Urinary bladder (tissue), 4 donors: ENCODE results near the gene TBX1. TPM values are rescaled to one million over a fixed set of nuclear protein-coding genes. Genes with fewer than 3 reads are reported as not detected.
"Not testable (repeated sequence)": the region's sequence is repeated elsewhere in the genome, so short reads cannot be mapped to it uniquely, and the experiment has no call there.

ENCODE experiments used
- DNase-seq: peaks from one replicate; pipeline ENCODE4 v3.0.0-alpha.2; 2015; ENCODE audit errors: extremely low spot score
- H3K27ac ChIP-seq: one replicate; pipeline ENCODE4 v1.5.1; 2013; ENCODE audit warnings: low read depth, mild to moderate bottlenecking, moderate library complexity
- H3K36me3 ChIP-seq: one replicate; pipeline ENCODE4 v1.6.1; 2013; ENCODE audit warnings: mild to moderate bottlenecking, moderate library complexity; ENCODE audit not compliant: insufficient read depth
- H3K4me1 ChIP-seq: one replicate; pipeline ENCODE4 v1.6.1; 2013; ENCODE audit warnings: mild to moderate bottlenecking, moderate library complexity; ENCODE audit not compliant: insufficient read depth
- H3K4me3 ChIP-seq: one replicate; pipeline ENCODE4 v1.5.1; 2013; ENCODE audit warnings: low read depth, low read length
- WGBS: extraction: QIAGEN DNeasy Blood & Tissue Kit; methylation state at CpG from one replicate; pipeline ENCODE4 v1.1.7; 2013; 5-methylcytosine and 5-hydroxymethylcytosine counted together
- polyA plus RNA-seq: library from polyadenylated mRNA; stranded (reverse); fragments of 200-250 nt; gene quantifications from one replicate; pipeline ENCODE4 v1.2.3, GENCODE V29; 2013
- total RNA-seq: library from RNA; depleted of rRNA; stranded (reverse); fragments of >200 nt; gene quantifications from one replicate; pipeline ENCODE4 v1.2.3, GENCODE V29; 2014
- donor health status: healthy with polysubstance abuse.
- donor health status: healthy.

TBX1 gene
- total and polyA plus RNA-seq, 2 donors = 1.2 to 1.4 TPM

GRCh38 chr22:19719488-19720021 lies 41.0 kb upstream of the TBX1 start:
- Histone ChIP-seq H3K27ac (no peak overlapping the region), H3K36me3 (no peaks in the 10 kb centered on the region), H3K4me1 (no peaks in the 10 kb centered on the region), H3K4me3 (no peak overlapping the region)
- no peak for DNase-seq
- 87% methylated on average over 12 of the region's 12 CpGs for WGBS

- Histone ChIP-seq H3K27ac (no peak overlapping the region), H3K4me1 (no peaks in the 10 kb centered on the region)
- 90% methylated on average over 26 of the region's 26 CpGs for WGBS
These were observed 40.3 kb upstream of the TBX1 start for GRCh38 chr22:19720150-19720827.

GRCh38 chr22:19720999-19721329 lies 39.6 kb upstream of the TBX1 start:
- Histone ChIP-seq H3K36me3 (no peaks in the 10 kb centered on the region), H3K4me1 (no peaks in the 10 kb centered on the region), H3K4me3 (no peak overlapping the region), H3K27ac (no peak overlapping the region)
- DNase-seq = no peak
- WGBS = 95% methylated on average over 2 of the region's 2 CpGs

More at GRCh38 chr22:19720150-19720827, 40.3 kb upstream of the TBX1 start:
- no peak for DNase-seq
- H3K4me3 ChIP-seq = no peak overlapping the region
- H3K36me3 ChIP-seq = no peaks in the 10 kb centered on the region

GRCh38 chr22:19721330-19722177 lies 39.0 kb upstream of the TBX1 start:
- H3K36me3 ChIP-seq = no peaks in the 10 kb centered on the region
- 81% methylated on average over 44 of the region's 44 CpGs for WGBS
- DNase-seq = no peak
- no peak overlapping the region for H3K27ac ChIP-seq
- no peak overlapping the region for H3K4me3 ChIP-seq
- no peaks in the 10 kb centered on the region for H3K4me1 ChIP-seq

GRCh38 chr22:19722178-19722981 lies 38.2 kb upstream of the TBX1 start:
- no peaks in the 10 kb centered on the region for H3K36me3 ChIP-seq
- H3K4me3 ChIP-seq = no peak overlapping the region
- WGBS = 81% methylated on average over 60 of the region's 60 CpGs
- H3K4me1 ChIP-seq = no peaks in the 10 kb centered on the region
- DNase-seq = no peak
- H3K27ac ChIP-seq = no peak overlapping the region

GRCh38 chr22:19722982-19723231 lies 37.7 kb upstream of the TBX1 start:
- 68% methylated on average over 15 of the region's 15 CpGs for WGBS
- Histone ChIP-seq H3K27ac (no peak overlapping the region), H3K36me3 (no peaks in the 10 kb centered on the region), H3K4me3 (no peak overlapping the region), H3K4me1 (no peaks in the 10 kb centered on the region)
- no peak for DNase-seq

GRCh38 chr22:19723232-19723982 lies 37.2 kb upstream of the TBX1 start, which contains the start of gene GP1BB:
TSS of gene GP1BB (plus strand) at chr22:19723539. CDS start at chr22:19723570, 31 bp downstream.
- H3K4me1 ChIP-seq = no peaks in the 10 kb centered on the region
- no peak within 1 kb of the TSS for H3K27ac ChIP-seq
- WGBS = 27% methylated on average over 80 of the region's 80 CpGs
- no peaks in the 10 kb centered on the region for H3K36me3 ChIP-seq
- no peak for DNase-seq
- peak within 1 kb of the TSS; percentile 10 for H3K4me3 ChIP-seq

GRCh38 chr22:19723983-19724827 lies 36.4 kb upstream of the TBX1 start:
- H3K27ac ChIP-seq = no peak overlapping the region
- DNase-seq = no peak
- no peaks in the 10 kb centered on the region for H3K4me1 ChIP-seq
- WGBS = 17% methylated on average over 89 of the region's 89 CpGs
- peak overlapping the region; percentile 10 for H3K4me3 ChIP-seq
- no peaks in the 10 kb centered on the region for H3K36me3 ChIP-seq

GRCh38 chr22:19724927-19725661 lies 35.5 kb upstream of the TBX1 start:
- DNase-seq = no peak
- 74% methylated on average over 45 of the region's 45 CpGs for WGBS
- Histone ChIP-seq H3K36me3 (no peaks in the 10 kb centered on the region), H3K27ac (no peak overlapping the region), H3K4me1 (no peaks in the 10 kb centered on the region), H3K4me3 (no peak overlapping the region)

GRCh38 chr22:19726064-19726788 lies 34.4 kb upstream of the TBX1 start:
- not testable (repeated sequence) for H3K4me1 ChIP-seq, H3K36me3 ChIP-seq, DNase-seq, H3K4me3 ChIP-seq, H3K27ac ChIP-seq
- 82% methylated on average over 96 of the region's 96 CpGs for WGBS

- DNase-seq = no peak
- H3K36me3 ChIP-seq = no peaks in the 10 kb centered on the region
- H3K4me3 ChIP-seq = no peak overlapping the region
- WGBS = 55% methylated on average over 61 of the region's 61 CpGs
- no peaks in the 10 kb centered on the region for H3K4me1 ChIP-seq
- no peak overlapping the region for H3K27ac ChIP-seq
These were observed 33.0 kb upstream of the TBX1 start for GRCh38 chr22:19727310-19728150.
